H1 (cell line): Measurements from ENCODE around the gene YBX2. TPM values are rescaled to one million over a fixed set of nuclear protein-coding genes. Genes with fewer than 3 reads are reported as not detected.

Experiments used
- BCL11A ChIP-seq, 2 experiments: IDR thresholded peaks; one replicate each; pipeline ENCODE4 v1.6.1; 2011; ENCODE audit warnings: low read depth in 2 of 2, low read length in 2 of 2, mild to moderate bottlenecking in 2 of 2
- CEBPB ChIP-seq: IDR thresholded peaks from 2 replicates; pipeline ENCODE4 v1.6.1; 2012; ENCODE audit warnings: low read depth, low read length
- EP300 ChIP-seq, 2 experiments: IDR thresholded peaks; 1 replicate in 1 of 2; 2 replicates in 1 of 2; pipeline ENCODE4 v1.6.1; 2011 to 2012; ENCODE audit warnings: low read depth in 2 of 2, low read length in 2 of 2, mild to moderate bottlenecking in 2 of 2, borderline replicate concordance in 1 of 2, inconsistent platforms in 1 of 2, moderate library complexity in 1 of 2
- TEAD4 ChIP-seq: IDR thresholded peaks from 2 replicates; pipeline ENCODE4 v1.6.1; 2012; ENCODE audit warnings: low read depth, low read length, inconsistent platforms, mixed read lengths
- polyA plus RNA-seq, 7 experiments: library from polyadenylated mRNA; depleted of rRNA in 3 of 7; stranded (reverse) in 5 of 7; unstranded in 2 of 7; fragments of >200 nt in 5 of 7; fragments of 200-250 nt in 2 of 7; gene quantifications; 1 replicate in 5 of 7; 2 replicates in 1 of 7; 4 replicates in 1 of 7; pipeline versions ENCODE4 v1.2.1 to v1.2.3, GENCODE V29; 2011 to 2013; ENCODE audit warnings: missing spikeins in 2 of 7, mixed read lengths in 2 of 7
- total RNA-seq: library from RNA; stranded (reverse); fragmentation: NEBNext Ultra II Directional; extraction: Animal tissue kit (Norgen Biotek cat#: 25700); gene quantifications from 2 replicates; pipeline ENCODE4 v1.2.1, GENCODE V29; 2021
- TF ChIP-seq, protein P1 (sequence below): IDR thresholded peaks from 2 replicates; pipeline ENCODE4 v1.6.1; 2012; ENCODE audit warnings: low read length, inconsistent platforms

The YBX2 gene
- total and polyA plus RNA-seq, 2 of the 8 experiments (the other 6 are each of a cell fraction or from before 2014, with no cell fraction given), result 19.2 to 30.5 TPM

DNA sequence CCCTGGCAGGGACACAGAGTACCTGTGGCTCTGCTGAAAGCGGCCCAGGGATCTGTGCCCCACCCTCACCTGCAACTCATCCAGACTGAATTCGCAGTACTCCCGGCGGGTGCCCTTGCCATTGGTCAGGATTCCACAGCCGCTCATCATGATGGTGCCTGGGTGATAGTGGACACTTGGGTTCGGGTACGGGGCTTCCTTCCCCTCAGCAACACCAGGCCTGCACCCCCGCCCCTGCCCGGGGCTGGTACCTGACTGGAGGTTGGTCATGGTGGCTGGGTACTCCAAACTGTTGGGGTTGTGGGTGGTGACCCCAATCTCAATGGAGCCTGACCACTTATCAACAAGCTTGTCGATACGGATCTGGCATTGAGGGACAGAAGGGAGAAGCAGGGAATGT lies 31.7 kb upstream of the YBX2 start (continued):
- no peak for TF ChIP-seq BCL11A (IDR thresholded peaks at IDR 0.05; ENCODE audit: low read depth in 2 of 2, low read length in 2 of 2)
- TF ChIP-seq TEAD4, result no peak
- no peak for TF ChIP-seq CEBPB
- no peak for TF ChIP-seq EP300 (IDR thresholded peaks at IDR 0.05; ENCODE audit: borderline replicate concordance in 1 of 2, low read depth in 2 of 2, low read length in 2 of 2)
- TF ChIP-seq, protein P1, sequence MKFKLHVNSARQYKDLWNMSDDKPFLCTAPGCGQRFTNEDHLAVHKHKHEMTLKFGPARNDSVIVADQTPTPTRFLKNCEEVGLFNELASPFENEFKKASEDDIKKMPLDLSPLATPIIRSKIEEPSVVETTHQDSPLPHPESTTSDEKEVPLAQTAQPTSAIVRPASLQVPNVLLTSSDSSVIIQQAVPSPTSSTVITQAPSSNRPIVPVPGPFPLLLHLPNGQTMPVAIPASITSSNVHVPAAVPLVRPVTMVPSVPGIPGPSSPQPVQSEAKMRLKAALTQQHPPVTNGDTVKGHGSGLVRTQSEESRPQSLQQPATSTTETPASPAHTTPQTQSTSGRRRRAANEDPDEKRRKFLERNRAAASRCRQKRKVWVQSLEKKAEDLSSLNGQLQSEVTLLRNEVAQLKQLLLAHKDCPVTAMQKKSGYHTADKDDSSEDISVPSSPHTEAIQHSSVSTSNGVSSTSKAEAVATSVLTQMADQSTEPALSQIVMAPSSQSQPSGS, result no peak
